Muscle layer of colon (tissue), 2 donors: ENCODE results near the gene ERAP2.

Experiments
- H3K27ac ChIP-seq: one replicate; pipeline ENCODE4 v1.7.0; 2013; ENCODE audit warnings: low read depth, mild to moderate bottlenecking, low read length, moderate library complexity
- H3K27me3 ChIP-seq, 2 donors: one replicate each; pipeline ENCODE4 v1.7.0; 2013; ENCODE audit warnings: low read length in 2 of 2, mild to moderate bottlenecking in 2 of 2; ENCODE audit not compliant: insufficient read depth in 2 of 2, control insufficient read depth in 1 of 2
- H3K36me3 ChIP-seq: one replicate; pipeline ENCODE4 v1.7.0; 2013; ENCODE audit warnings: mild to moderate bottlenecking, low read length; ENCODE audit not compliant: insufficient read depth
- H3K4me1 ChIP-seq: one replicate; pipeline ENCODE4 v1.7.0; 2013; ENCODE audit warnings: mild to moderate bottlenecking, low read length; ENCODE audit not compliant: insufficient read depth
- H3K4me3 ChIP-seq, 2 donors: one replicate each; pipeline ENCODE4 v1.7.0; 2013; ENCODE audit warnings: low read length in 2 of 2, low read depth in 1 of 2, mild to moderate bottlenecking in 1 of 2, moderate library complexity in 1 of 2
- H3K9ac ChIP-seq: one replicate; pipeline ENCODE4 v1.7.0; 2013; ENCODE audit warnings: low read length
- H3K9me3 ChIP-seq: one replicate; pipeline ENCODE4 v1.7.0; 2013; ENCODE audit warnings: mild to moderate bottlenecking, low read length
- donor health status: abdominal sarcoma.
- donor health status: Adenocarcinoma of cecum.

Gene ERAP2

GRCh38 chr5:96851312-96852062 is 24.8 kb upstream of the ERAP2 start:
- Histone ChIP-seq H3K4me1 (no peaks in the 10 kb centered on the region), H3K9me3 (no peaks in the 10 kb centered on the region), H3K27ac (no peak overlapping the region), H3K27me3 (no peaks in the 10 kb centered on the region), H3K36me3 (no peaks in the 10 kb centered on the region), H3K9ac (no peak overlapping the region), H3K4me3 (no peak overlapping the region)

GRCh38 chr5:96852759-96853158 is 23.5 kb upstream of the ERAP2 start:
- Histone ChIP-seq H3K36me3 (no peaks in the 10 kb centered on the region), H3K4me1 (no peaks in the 10 kb centered on the region), H3K4me3 (no peak overlapping the region), H3K9me3 (no peaks in the 10 kb centered on the region), H3K27me3 (no peaks in the 10 kb centered on the region), H3K27ac (no peak overlapping the region), H3K9ac (no peak overlapping the region)

- H3K4me1 ChIP-seq: no peaks in the 10 kb centered on the region
- no peaks in the 10 kb centered on the region for H3K36me3 ChIP-seq
- no peaks in the 10 kb centered on the region for H3K9me3 ChIP-seq
- no peaks in the 10 kb centered on the region for H3K27me3 ChIP-seq
- no peak overlapping the region for H3K4me3 ChIP-seq
- H3K9ac ChIP-seq: no peak overlapping the region
- H3K27ac ChIP-seq: no peak overlapping the region
Observed at GRCh38 chr5:96854067-96854466, 22.2 kb upstream of the ERAP2 start.

GRCh38 chr5:96855031-96855872 is 21.0 kb upstream of the ERAP2 start:
- H3K27ac ChIP-seq: no peak overlapping the region
- H3K4me1 ChIP-seq: no peaks in the 10 kb centered on the region
- H3K9ac ChIP-seq: no peak overlapping the region
- H3K36me3 ChIP-seq: no peaks in the 10 kb centered on the region
- H3K27me3 ChIP-seq: no peaks in the 10 kb centered on the region
- H3K9me3 ChIP-seq: no peaks in the 10 kb centered on the region
- no peak overlapping the region for H3K4me3 ChIP-seq

- Histone ChIP-seq H3K27ac (no peak overlapping the region), H3K4me1 (no peaks in the 10 kb centered on the region), H3K4me3 (no peak overlapping the region), H3K27me3 (no peaks in the 10 kb centered on the region), H3K9me3 (no peaks in the 10 kb centered on the region), H3K9ac (no peak overlapping the region), H3K36me3 (no peaks in the 10 kb centered on the region)
Observed at GRCh38 chr5:96856371-96856770, 19.9 kb upstream of the ERAP2 start.

GRCh38 chr5:96857454-96857853 is 18.8 kb upstream of the ERAP2 start:
- Histone ChIP-seq H3K9me3 (no peaks in the 10 kb centered on the region), H3K9ac (no peak overlapping the region), H3K27me3 (no peaks in the 10 kb centered on the region), H3K36me3 (no peaks in the 10 kb centered on the region), H3K4me3 (no peak overlapping the region), H3K4me1 (no peaks in the 10 kb centered on the region), H3K27ac (no peak overlapping the region)

- Histone ChIP-seq H3K36me3 (no peaks in the 10 kb centered on the region), H3K9ac (no peak overlapping the region), H3K4me3 (no peak overlapping the region), H3K9me3 (no peaks in the 10 kb centered on the region), H3K4me1 (no peaks in the 10 kb centered on the region), H3K27me3 (no peaks in the 10 kb centered on the region), H3K27ac (no peak overlapping the region)
Observed at GRCh38 chr5:96857924-96858323, 18.4 kb upstream of the ERAP2 start.

GRCh38 chr5:96859375-96859774 is 16.9 kb upstream of the ERAP2 start:
- Histone ChIP-seq H3K9me3 (no peaks in the 10 kb centered on the region), H3K36me3 (no peaks in the 10 kb centered on the region), H3K4me3 (no peak overlapping the region), H3K4me1 (no peaks in the 10 kb centered on the region), H3K27ac (no peak overlapping the region), H3K9ac (no peak overlapping the region), H3K27me3 (no peaks in the 10 kb centered on the region)

- H3K36me3 ChIP-seq: no peaks in the 10 kb centered on the region
- H3K27ac ChIP-seq: no peak overlapping the region
- no peaks in the 10 kb centered on the region for H3K27me3 ChIP-seq
- no peak overlapping the region for H3K9ac ChIP-seq
- H3K9me3 ChIP-seq: no peaks in the 10 kb centered on the region
- H3K4me1 ChIP-seq: no peaks in the 10 kb centered on the region
- no peak overlapping the region for H3K4me3 ChIP-seq
Observed at GRCh38 chr5:96861076-96861475, 15.2 kb upstream of the ERAP2 start.

GRCh38 chr5:96863114-96863513 is 13.2 kb upstream of the ERAP2 start:
- Histone ChIP-seq H3K4me3 (no peak overlapping the region), H3K9ac (no peak overlapping the region), H3K27me3 (no peaks in the 10 kb centered on the region), H3K9me3 (no peaks in the 10 kb centered on the region), H3K27ac (no peak overlapping the region), H3K36me3 (no peaks in the 10 kb centered on the region), H3K4me1 (no peaks in the 10 kb centered on the region)

- no peak overlapping the region for H3K27ac ChIP-seq
Observed at GRCh38 chr5:96863949-96864584, 12.2 kb upstream of the ERAP2 start.

More at GRCh38 chr5:96863949-96864584, 12.2 kb upstream of the ERAP2 start:
- Histone ChIP-seq H3K9me3 (no peaks in the 10 kb centered on the region), H3K36me3 (no peaks in the 10 kb centered on the region), H3K9ac (no peak overlapping the region), H3K4me3 (no peak overlapping the region), H3K27me3 (no peaks in the 10 kb centered on the region), H3K4me1 (no peaks in the 10 kb centered on the region)
